ENCODE data around the gene TMEM17. TPM values are rescaled to one million over a fixed set of nuclear protein-coding genes. Genes with fewer than 3 reads are reported as not detected.

TMEM17 gene
- total RNA-seq, 1 experiment from 2014 or later = 0.86 TPM

- Histone ChIP-seq H3K4me2 (ENCODE audit: low read depth, low read length, poor library complexity, severe bottlenecking) (no peak overlapping the region), H3K27ac (ENCODE audit: low read length) (no peak overlapping the region), H4K20me1 (ENCODE audit: insufficient read depth, low read depth, low read length) (no peaks in the 10 kb centered on the region)
Measured at GRCh38 chr2:62473246-62473827, 32.7 kb downstream of the TMEM17 start.

DNA sequence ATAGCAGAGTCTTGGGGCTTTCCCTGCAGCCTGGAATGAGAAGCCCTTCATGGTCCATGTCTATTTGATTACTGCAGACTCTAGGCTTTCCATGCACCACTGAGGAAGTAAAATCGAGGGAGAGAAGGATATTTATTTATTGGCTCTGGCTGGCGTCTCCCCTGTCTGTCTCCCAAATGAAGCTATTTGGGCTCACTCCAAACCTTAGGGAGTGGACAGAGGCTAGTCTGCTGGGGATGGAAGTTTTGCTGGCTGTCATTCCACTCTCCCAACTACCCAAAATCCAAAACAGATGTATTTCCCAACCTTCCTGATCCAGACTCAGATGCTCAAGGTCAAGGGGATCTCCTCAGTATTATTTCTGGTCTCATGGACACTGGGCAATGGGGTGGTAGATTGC, 33.7 kb downstream of the TMEM17 start:
- Histone ChIP-seq H3K79me2 (ENCODE audit: low read length) (no peaks in the 10 kb centered on the region), H2AFZ (ENCODE audit: low read length) (no peak overlapping the region), H3K27ac (ENCODE audit: low read length) (no peak overlapping the region), H3K36me3 (ENCODE audit: insufficient read depth, low read length) (no peaks in the 10 kb centered on the region), H3K9ac (ENCODE audit: low read length) (no peak overlapping the region), H3K27me3 (ENCODE audit: low read length) (no peaks in the 10 kb centered on the region; the same call in 1 of the 2 replicates), H3K9me2 (replicated peaks; ENCODE audit: insufficient read depth, low read length) (no peaks in the 10 kb centered on the region), H3K4me2 (ENCODE audit: low read depth, low read length, poor library complexity, severe bottlenecking) (no peak overlapping the region), H3K4me1 (ENCODE audit: low read length) (no peaks in the 10 kb centered on the region), H3K9me3 (ENCODE audit: low read length) (no peaks in the 10 kb centered on the region), H3K4me3 (ENCODE audit: low read length) (no peak overlapping the region), H4K20me1 (ENCODE audit: insufficient read depth, low read depth, low read length) (no peaks in the 10 kb centered on the region)
- DNase-seq = no peak

More at GRCh38 chr2:62473246-62473827, 32.7 kb downstream of the TMEM17 start:
- H3K27me3 ChIP-seq (ENCODE audit: low read length) = no peaks in the 10 kb centered on the region; the same call in 1 of the 2 replicates
- DNase-seq = no peak
- no peak overlapping the region for H3K4me3 ChIP-seq (ENCODE audit: low read length)
- no peaks in the 10 kb centered on the region for H3K36me3 ChIP-seq (ENCODE audit: insufficient read depth, low read length)
- H3K4me1 ChIP-seq (ENCODE audit: low read length) = no peaks in the 10 kb centered on the region
- no peaks in the 10 kb centered on the region for H3K9me3 ChIP-seq (ENCODE audit: low read length)
- H3K9ac ChIP-seq (ENCODE audit: low read length) = no peak overlapping the region
- no peaks in the 10 kb centered on the region for H3K9me2 ChIP-seq (replicated peaks; ENCODE audit: insufficient read depth, low read length)
- H3K79me2 ChIP-seq (ENCODE audit: low read length) = no peaks in the 10 kb centered on the region
- H2AFZ ChIP-seq (ENCODE audit: low read length) = no peak overlapping the region

GRCh38 chr2:62471816-62472215, 34.2 kb downstream of the TMEM17 start:
- Histone ChIP-seq H3K9me3 (ENCODE audit: low read length) (no peaks in the 10 kb centered on the region), H3K4me1 (ENCODE audit: low read length) (no peaks in the 10 kb centered on the region), H3K4me3 (ENCODE audit: low read length) (no peak overlapping the region), H3K27ac (ENCODE audit: low read length) (no peak overlapping the region), H4K20me1 (ENCODE audit: insufficient read depth, low read depth, low read length) (no peaks in the 10 kb centered on the region), H2AFZ (ENCODE audit: low read length) (no peak overlapping the region), H3K9ac (ENCODE audit: low read length) (no peak overlapping the region), H3K4me2 (ENCODE audit: low read depth, low read length, poor library complexity, severe bottlenecking) (no peak overlapping the region), H3K36me3 (ENCODE audit: insufficient read depth, low read length) (no peaks in the 10 kb centered on the region), H3K27me3 (ENCODE audit: low read length) (no peaks in the 10 kb centered on the region; the same call in 1 of the 2 replicates), H3K9me2 (replicated peaks; ENCODE audit: insufficient read depth, low read length) (no peaks in the 10 kb centered on the region), H3K79me2 (ENCODE audit: low read length) (no peaks in the 10 kb centered on the region)
- DNase-seq = no peak

- Histone ChIP-seq H3K27me3 (ENCODE audit: low read length) (no peaks in the 10 kb centered on the region; the same call in 1 of the 2 replicates), H3K4me2 (ENCODE audit: low read depth, low read length, poor library complexity, severe bottlenecking) (no peak overlapping the region), H3K9ac (ENCODE audit: low read length) (no peak overlapping the region), H3K27ac (ENCODE audit: low read length) (no peak overlapping the region), H3K36me3 (ENCODE audit: insufficient read depth, low read length) (no peaks in the 10 kb centered on the region), H3K9me3 (ENCODE audit: low read length) (no peaks in the 10 kb centered on the region), H2AFZ (ENCODE audit: low read length) (no peak overlapping the region), H3K4me3 (ENCODE audit: low read length) (no peak overlapping the region), H4K20me1 (ENCODE audit: insufficient read depth, low read depth, low read length) (no peaks in the 10 kb centered on the region), H3K9me2 (replicated peaks; ENCODE audit: insufficient read depth, low read length) (no peaks in the 10 kb centered on the region), H3K4me1 (ENCODE audit: low read length) (no peaks in the 10 kb centered on the region), H3K79me2 (ENCODE audit: low read length) (no peaks in the 10 kb centered on the region)
- DNase-seq = no peak
Measured at GRCh38 chr2:62471404-62471803, 34.6 kb downstream of the TMEM17 start.

- H3K27me3 ChIP-seq (ENCODE audit: low read length) = no peaks in the 10 kb centered on the region; the same call in 1 of the 2 replicates
- no peak overlapping the region for H3K4me3 ChIP-seq (ENCODE audit: low read length)
- no peak overlapping the region for H3K9ac ChIP-seq (ENCODE audit: low read length)
- H3K36me3 ChIP-seq (ENCODE audit: insufficient read depth, low read length) = no peaks in the 10 kb centered on the region
- H3K4me1 ChIP-seq (ENCODE audit: low read length) = no peaks in the 10 kb centered on the region
- H3K9me3 ChIP-seq (ENCODE audit: low read length) = no peaks in the 10 kb centered on the region
- H4K20me1 ChIP-seq (ENCODE audit: insufficient read depth, low read depth, low read length) = no peaks in the 10 kb centered on the region
- no peak overlapping the region for H3K27ac ChIP-seq (ENCODE audit: low read length)
- no peak overlapping the region for H3K4me2 ChIP-seq (ENCODE audit: low read depth, low read length, poor library complexity, severe bottlenecking)
- no peaks in the 10 kb centered on the region for H3K9me2 ChIP-seq (replicated peaks; ENCODE audit: insufficient read depth, low read length)
- no peaks in the 10 kb centered on the region for H3K79me2 ChIP-seq (ENCODE audit: low read length)
- no peak for DNase-seq
- no peak overlapping the region for H2AFZ ChIP-seq (ENCODE audit: low read length)
Measured at GRCh38 chr2:62469548-62469947, 36.4 kb downstream of the TMEM17 start.

- Histone ChIP-seq H2AFZ (ENCODE audit: low read length) (no peak overlapping the region), H3K4me2 (ENCODE audit: low read depth, low read length, poor library complexity, severe bottlenecking) (no peak overlapping the region), H3K27ac (ENCODE audit: low read length) (no peak overlapping the region), H3K9ac (ENCODE audit: low read length) (no peak overlapping the region), H3K9me2 (replicated peaks; ENCODE audit: insufficient read depth, low read length) (no peaks in the 10 kb centered on the region), H3K9me3 (ENCODE audit: low read length) (no peaks in the 10 kb centered on the region), H4K20me1 (ENCODE audit: insufficient read depth, low read depth, low read length) (no peaks in the 10 kb centered on the region), H3K4me1 (ENCODE audit: low read length) (no peaks in the 10 kb centered on the region), H3K36me3 (ENCODE audit: insufficient read depth, low read length) (no peaks in the 10 kb centered on the region), H3K4me3 (ENCODE audit: low read length) (no peak overlapping the region), H3K27me3 (ENCODE audit: low read length) (no peaks in the 10 kb centered on the region; the same call in 1 of the 2 replicates), H3K79me2 (ENCODE audit: low read length) (no peaks in the 10 kb centered on the region)
- DNase-seq = no peak
Measured at GRCh38 chr2:62469114-62469513, 36.9 kb downstream of the TMEM17 start.

- H3K27me3 ChIP-seq (ENCODE audit: low read length) = no peaks in the 10 kb centered on the region
- no peaks in the 10 kb centered on the region for H3K4me1 ChIP-seq (ENCODE audit: low read length)
- no peak overlapping the region for H3K4me3 ChIP-seq (ENCODE audit: low read length)
- no peaks in the 10 kb centered on the region for H3K9me3 ChIP-seq (ENCODE audit: low read length)
- H3K36me3 ChIP-seq (ENCODE audit: insufficient read depth, low read length) = no peaks in the 10 kb centered on the region
- no peak overlapping the region for H3K9ac ChIP-seq (ENCODE audit: low read length)
- DNase-seq = no peak
- H4K20me1 ChIP-seq (ENCODE audit: insufficient read depth, low read depth, low read length) = no peaks in the 10 kb centered on the region
- no peaks in the 10 kb centered on the region for H3K79me2 ChIP-seq (ENCODE audit: low read length)
- no peak overlapping the region for H3K4me2 ChIP-seq (ENCODE audit: low read depth, low read length, poor library complexity, severe bottlenecking)
- no peak overlapping the region for H3K27ac ChIP-seq (ENCODE audit: low read length)
- H2AFZ ChIP-seq (ENCODE audit: low read length) = no peak overlapping the region
- H3K9me2 ChIP-seq (replicated peaks; ENCODE audit: insufficient read depth, low read length) = no peaks in the 10 kb centered on the region
Measured at GRCh38 chr2:62467475-62468321, 38.3 kb downstream of the TMEM17 start.

DNA sequence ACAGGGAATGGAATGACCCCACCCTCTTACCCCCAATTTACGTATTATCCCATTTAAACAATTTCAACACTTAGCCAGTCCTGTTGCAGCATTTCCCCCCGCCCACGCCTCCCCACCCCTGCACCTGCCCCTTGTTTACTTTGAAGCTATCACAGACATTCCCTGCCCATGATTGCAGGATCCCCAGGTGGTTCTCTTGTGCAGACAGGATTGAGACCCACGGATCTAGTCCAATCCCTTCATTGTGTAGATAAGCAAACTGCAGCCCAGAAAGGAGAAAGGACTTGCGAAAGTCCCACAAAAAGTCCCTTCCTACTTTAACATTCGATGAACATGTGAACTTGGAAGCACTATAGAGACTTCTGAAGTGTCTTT, 38.9 kb downstream of the TMEM17 start:
- Histone ChIP-seq H3K79me2 (ENCODE audit: low read length) (no peaks in the 10 kb centered on the region), H3K4me2 (ENCODE audit: low read depth, low read length, poor library complexity, severe bottlenecking) (no peak overlapping the region), H4K20me1 (ENCODE audit: insufficient read depth, low read depth, low read length) (no peaks in the 10 kb centered on the region), H3K27ac (ENCODE audit: low read length) (no peak overlapping the region), H3K27me3 (ENCODE audit: low read length) (no peaks in the 10 kb centered on the region), H3K4me3 (ENCODE audit: low read length) (no peak overlapping the region), H3K36me3 (ENCODE audit: insufficient read depth, low read length) (no peaks in the 10 kb centered on the region), H3K9ac (ENCODE audit: low read length) (no peak overlapping the region), H2AFZ (ENCODE audit: low read length) (no peak overlapping the region), H3K4me1 (ENCODE audit: low read length) (no peaks in the 10 kb centered on the region), H3K9me3 (ENCODE audit: low read length) (no peaks in the 10 kb centered on the region), H3K9me2 (replicated peaks; ENCODE audit: insufficient read depth, low read length) (no peaks in the 10 kb centered on the region)
- no peak for DNase-seq
